Measurements from ENCODE around the gene ACOX3. TPM values are rescaled to one million over a fixed set of nuclear protein-coding genes. Genes with fewer than 3 reads are reported as not detected.

ACOX3 gene
- total and polyA plus RNA-seq, 2 donors (not counting 1 experiment from before 2014, with no cell fraction given) = 6.8 to 23.8 TPM

DNA sequence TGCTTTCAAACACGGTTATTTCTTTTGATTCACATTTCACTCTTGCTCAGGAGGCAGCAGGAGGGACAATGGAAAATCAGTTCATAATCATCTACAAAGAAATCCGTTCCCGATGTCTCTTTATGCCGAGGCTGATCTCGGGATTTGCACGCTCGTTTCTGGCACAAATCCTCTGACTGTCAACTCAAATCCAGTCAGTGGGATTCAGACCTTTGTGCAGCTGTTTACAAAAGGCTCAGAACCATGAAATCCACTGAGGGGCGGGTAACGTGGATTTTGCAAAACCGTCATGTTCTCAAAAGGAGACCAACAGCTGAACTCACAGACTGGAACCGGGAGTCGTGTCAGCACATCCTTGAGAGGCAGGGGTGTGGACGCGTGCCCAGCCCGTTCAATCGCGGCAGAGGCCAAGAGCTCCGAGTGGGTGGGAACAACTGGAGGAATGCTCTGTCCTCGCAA, 46.4 kb downstream of the ACOX3 start:
- no peak for TF ChIP-seq EZH2 (IDR thresholded peaks at IDR 0.05; ENCODE audit: low read length, missing control alignments)
- TF ChIP-seq, protein P1, sequence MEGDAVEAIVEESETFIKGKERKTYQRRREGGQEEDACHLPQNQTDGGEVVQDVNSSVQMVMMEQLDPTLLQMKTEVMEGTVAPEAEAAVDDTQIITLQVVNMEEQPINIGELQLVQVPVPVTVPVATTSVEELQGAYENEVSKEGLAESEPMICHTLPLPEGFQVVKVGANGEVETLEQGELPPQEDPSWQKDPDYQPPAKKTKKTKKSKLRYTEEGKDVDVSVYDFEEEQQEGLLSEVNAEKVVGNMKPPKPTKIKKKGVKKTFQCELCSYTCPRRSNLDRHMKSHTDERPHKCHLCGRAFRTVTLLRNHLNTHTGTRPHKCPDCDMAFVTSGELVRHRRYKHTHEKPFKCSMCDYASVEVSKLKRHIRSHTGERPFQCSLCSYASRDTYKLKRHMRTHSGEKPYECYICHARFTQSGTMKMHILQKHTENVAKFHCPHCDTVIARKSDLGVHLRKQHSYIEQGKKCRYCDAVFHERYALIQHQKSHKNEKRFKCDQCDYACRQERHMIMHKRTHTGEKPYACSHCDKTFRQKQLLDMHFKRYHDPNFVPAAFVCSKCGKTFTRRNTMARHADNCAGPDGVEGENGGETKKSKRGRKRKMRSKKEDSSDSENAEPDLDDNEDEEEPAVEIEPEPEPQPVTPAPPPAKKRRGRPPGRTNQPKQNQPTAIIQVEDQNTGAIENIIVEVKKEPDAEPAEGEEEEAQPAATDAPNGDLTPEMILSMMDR (conservative IDR thresholded peaks at IDR 0.05 in 1 of 2, IDR thresholded peaks at IDR 0.05 in 1 of 2; ENCODE audit: low read depth in 1 of 2, low read length in 2 of 2) = no peak
- Histone ChIP-seq H3K4me2 (ENCODE audit: extremely low read depth, insufficient read depth, low read length) (no peak overlapping the region), H3K79me2 (ENCODE audit: control insufficient read depth, insufficient read depth, low read length) (no peaks in the 10 kb centered on the region), H3K9ac (ENCODE audit: insufficient read depth, low read length) (no peak overlapping the region), H3K9me3 (ENCODE audit: control insufficient read depth, insufficient read depth, low read depth, low read length) (no peaks in the 10 kb centered on the region), H3K27ac (ENCODE audit: insufficient read depth, low read length) (peak overlapping the region; percentile 22), H3K4me3 (replicated peaks in 1 of 4; ENCODE audit: control extremely low read depth in 1 of 4, insufficient read depth in 1 of 4, low read depth in 3 of 4, low read length in 4 of 4) (no peak overlapping the region), H2AFZ (ENCODE audit: low read length) (no peak overlapping the region), H3K27me3 (ENCODE audit: control insufficient read depth, insufficient read depth, low read length) (no peaks in the 10 kb centered on the region), H4K20me1 (ENCODE audit: control insufficient read depth, extremely low read depth, insufficient read depth, low read length) (no peaks in the 10 kb centered on the region), H3K4me1 (ENCODE audit: control insufficient read depth, extremely low read depth, insufficient read depth, low read length) (peaks cover 21% of the 10 kb centered on the region), H3K36me3 (ENCODE audit: control insufficient read depth, insufficient read depth, low read length) (peaks cover 3% of the 10 kb centered on the region)
- DNase-seq (ENCODE audit: low read depth in 2 of 2) = peak; percentile 75 to 82

DNA sequence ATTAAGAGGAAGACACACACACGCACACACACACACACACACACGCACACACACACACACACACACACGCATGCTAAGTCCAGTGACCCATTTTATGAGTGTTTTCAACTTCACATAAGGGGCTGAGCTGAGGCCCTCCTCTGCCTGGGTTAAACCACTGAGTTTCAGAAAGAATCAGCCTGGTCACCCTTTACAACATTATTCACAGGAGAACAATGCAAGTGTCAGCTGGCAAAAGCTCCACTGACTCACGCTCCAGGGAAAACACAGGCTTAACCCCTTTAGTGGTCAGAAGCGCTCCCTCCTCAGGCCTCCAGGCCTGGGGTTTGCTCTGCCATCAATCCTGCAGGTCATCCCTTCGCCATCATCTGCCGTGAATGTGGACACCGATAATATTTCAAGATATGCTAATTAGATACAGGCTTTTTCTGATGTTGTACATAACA, 46.9 kb downstream of the ACOX3 start:
- no peaks in the 10 kb centered on the region for H3K79me2 ChIP-seq (ENCODE audit: control insufficient read depth, insufficient read depth, low read length)
- H3K27ac ChIP-seq (ENCODE audit: insufficient read depth, low read length) = peak overlapping the region; percentile 22
- H3K9ac ChIP-seq (ENCODE audit: insufficient read depth, low read length) = no peak overlapping the region
- H4K20me1 ChIP-seq (ENCODE audit: control insufficient read depth, extremely low read depth, insufficient read depth, low read length) = no peaks in the 10 kb centered on the region
- H3K4me1 ChIP-seq (ENCODE audit: control insufficient read depth, extremely low read depth, insufficient read depth, low read length) = peaks cover 21% of the 10 kb centered on the region
- H3K4me3 ChIP-seq (replicated peaks in 1 of 4; ENCODE audit: control extremely low read depth in 1 of 4, insufficient read depth in 1 of 4, low read depth in 3 of 4, low read length in 4 of 4) = no peak overlapping the region
- H2AFZ ChIP-seq (ENCODE audit: low read length) = no peak overlapping the region
- H3K4me2 ChIP-seq (ENCODE audit: extremely low read depth, insufficient read depth, low read length) = no peak overlapping the region
- TF ChIP-seq, protein P1 (conservative IDR thresholded peaks at IDR 0.05 in 1 of 2, IDR thresholded peaks at IDR 0.05 in 1 of 2; ENCODE audit: low read depth in 1 of 2, low read length in 2 of 2) = peak; percentile 22 to 38
- no peak for TF ChIP-seq EZH2 (IDR thresholded peaks at IDR 0.05; ENCODE audit: low read length, missing control alignments)
- no peaks in the 10 kb centered on the region for H3K27me3 ChIP-seq (ENCODE audit: control insufficient read depth, insufficient read depth, low read length)
- DNase-seq (ENCODE audit: low read depth in 2 of 2) = peak; percentile 96 to 99
- H3K36me3 ChIP-seq (ENCODE audit: control insufficient read depth, insufficient read depth, low read length) = peaks cover 6% of the 10 kb centered on the region
- H3K9me3 ChIP-seq (ENCODE audit: control insufficient read depth, insufficient read depth, low read depth, low read length) = no peaks in the 10 kb centered on the region

DNA sequence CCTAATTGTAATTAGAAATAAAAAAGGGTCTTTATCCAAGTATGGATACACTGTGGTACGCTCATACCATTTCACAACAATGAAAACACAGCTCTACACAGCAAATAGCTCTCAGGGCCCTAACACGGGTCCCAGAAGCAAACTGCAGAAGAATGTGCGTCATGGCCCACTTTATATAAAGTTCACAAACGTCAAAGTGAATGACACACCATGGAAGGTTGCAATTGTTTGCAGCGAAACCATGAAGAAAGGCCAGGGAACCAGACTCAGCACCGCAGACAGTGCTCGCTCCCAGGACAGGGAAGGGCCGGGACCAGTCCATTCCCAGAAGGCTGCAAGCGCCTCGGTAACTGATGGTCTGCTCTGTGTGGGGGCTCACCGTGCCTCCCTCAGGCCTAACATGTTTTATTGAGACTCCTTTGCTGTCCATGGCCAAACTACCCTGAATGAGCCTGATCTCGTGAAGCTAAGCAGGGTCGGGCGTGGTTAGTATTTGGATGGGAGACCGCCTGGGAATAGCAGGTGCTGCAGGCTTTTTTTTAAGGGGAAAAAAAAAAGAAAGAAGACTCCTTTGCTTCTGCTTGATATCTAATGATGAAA, 47.8 kb downstream of the ACOX3 start:
- no peak overlapping the region for H3K9ac ChIP-seq (ENCODE audit: insufficient read depth, low read length)
- no peak overlapping the region for H3K27ac ChIP-seq (ENCODE audit: insufficient read depth, low read length)
- H3K4me1 ChIP-seq (ENCODE audit: control insufficient read depth, extremely low read depth, insufficient read depth, low read length) = peaks cover 21% of the 10 kb centered on the region

More for the DNA sequence above, 47.8 kb downstream of the ACOX3 start:
- Histone ChIP-seq H3K36me3 (ENCODE audit: control insufficient read depth, insufficient read depth, low read length) (peaks cover 6% of the 10 kb centered on the region), H3K4me2 (ENCODE audit: extremely low read depth, insufficient read depth, low read length) (no peak overlapping the region), H3K4me3 (replicated peaks in 1 of 4; ENCODE audit: control extremely low read depth in 1 of 4, insufficient read depth in 1 of 4, low read depth in 3 of 4, low read length in 4 of 4) (no peak overlapping the region), H3K27me3 (ENCODE audit: control insufficient read depth, insufficient read depth, low read length) (no peaks in the 10 kb centered on the region), H3K79me2 (ENCODE audit: control insufficient read depth, insufficient read depth, low read length) (no peaks in the 10 kb centered on the region), H3K9me3 (ENCODE audit: control insufficient read depth, insufficient read depth, low read depth, low read length) (no peaks in the 10 kb centered on the region), H2AFZ (ENCODE audit: low read length) (no peak overlapping the region), H4K20me1 (ENCODE audit: control insufficient read depth, extremely low read depth, insufficient read depth, low read length) (no peaks in the 10 kb centered on the region)
- DNase-seq (ENCODE audit: low read depth in 2 of 2) = peak; percentile 2 to 13
- TF ChIP-seq EZH2 (IDR thresholded peaks at IDR 0.05; ENCODE audit: low read length, missing control alignments) = no peak
- TF ChIP-seq, protein P1 (conservative IDR thresholded peaks at IDR 0.05 in 1 of 2, IDR thresholded peaks at IDR 0.05 in 1 of 2; ENCODE audit: low read depth in 1 of 2, low read length in 2 of 2) = no peak

All from fibroblast of lung (primary cell).